ENCODE results near the gene TPRKB.
"Not testable (repeated sequence)": the region's sequence is repeated elsewhere in the genome, so short reads cannot be mapped to it uniquely, and the experiment has no call there.

TPRKB gene

DNA sequence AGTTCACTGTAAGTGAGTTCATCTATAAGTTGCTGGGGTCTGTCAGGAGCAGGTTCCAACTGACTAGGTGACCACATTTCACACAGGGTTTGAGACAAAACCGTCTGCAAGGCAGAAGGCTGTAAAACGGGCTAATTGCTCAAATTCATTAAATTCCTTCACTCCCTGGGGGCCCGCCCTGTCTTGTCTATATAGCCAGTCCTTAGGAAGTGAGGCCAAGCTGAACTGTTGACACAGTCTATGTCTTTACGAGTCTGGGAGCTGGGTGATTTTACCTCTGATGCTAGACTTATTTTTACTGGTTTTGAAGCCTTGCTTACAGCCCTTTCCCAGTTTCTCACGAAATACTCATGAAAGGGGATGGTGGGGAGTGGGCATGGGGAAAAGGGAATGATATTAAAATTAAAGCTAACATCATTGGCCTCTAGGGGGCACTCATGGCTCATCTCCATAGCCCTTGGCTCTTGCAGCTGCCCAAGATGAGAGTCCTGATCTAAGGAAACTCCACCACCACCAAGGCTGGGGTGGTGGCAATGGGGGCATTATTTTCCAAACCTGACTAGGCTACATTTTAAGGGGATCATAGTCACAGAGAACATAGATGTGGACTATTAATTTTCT is 57.1 kb downstream of the TPRKB start:
- not testable (repeated sequence) for H3K9me3 ChIP-seq (ENCODE audit: insufficient read depth, low read depth, low read length); H3K27ac ChIP-seq (ENCODE audit: low read depth, low read length); H3K9ac ChIP-seq (ENCODE audit: low read depth, low read length); H3K4me3 ChIP-seq (ENCODE audit: low read length); H3K36me3 ChIP-seq (ENCODE audit: insufficient read depth, low read length); H3K4me1 ChIP-seq (ENCODE audit: insufficient read depth, low read length)
- 39% methylated on average over 5 of the region's 5 CpGs for whole genome bisulfite sequencing
- H3K27me3 ChIP-seq (ENCODE audit: insufficient read depth, low read length) = peaks cover 10% of the 10 kb centered on the region; the same call in 1 of the 2 replicates

Measured in HUES64 (cell line).